Stimulated activated CD4-positive, alpha-beta T cell treated with anti-CD3 and anti-CD28 coated beads, Interleukin-1b, Interleukin-23, amount 100 ng/mL, for 1 hour (primary cell): ENCODE results near the gene TRIM29.

ENCODE experiments used
- DNase-seq, 2 donors: peaks; one replicate each; pipeline ENCODE4 v3.0.0-alpha.2; 2020; ENCODE audit warnings: low read depth in 2 of 2

The TRIM29 gene

DNA sequence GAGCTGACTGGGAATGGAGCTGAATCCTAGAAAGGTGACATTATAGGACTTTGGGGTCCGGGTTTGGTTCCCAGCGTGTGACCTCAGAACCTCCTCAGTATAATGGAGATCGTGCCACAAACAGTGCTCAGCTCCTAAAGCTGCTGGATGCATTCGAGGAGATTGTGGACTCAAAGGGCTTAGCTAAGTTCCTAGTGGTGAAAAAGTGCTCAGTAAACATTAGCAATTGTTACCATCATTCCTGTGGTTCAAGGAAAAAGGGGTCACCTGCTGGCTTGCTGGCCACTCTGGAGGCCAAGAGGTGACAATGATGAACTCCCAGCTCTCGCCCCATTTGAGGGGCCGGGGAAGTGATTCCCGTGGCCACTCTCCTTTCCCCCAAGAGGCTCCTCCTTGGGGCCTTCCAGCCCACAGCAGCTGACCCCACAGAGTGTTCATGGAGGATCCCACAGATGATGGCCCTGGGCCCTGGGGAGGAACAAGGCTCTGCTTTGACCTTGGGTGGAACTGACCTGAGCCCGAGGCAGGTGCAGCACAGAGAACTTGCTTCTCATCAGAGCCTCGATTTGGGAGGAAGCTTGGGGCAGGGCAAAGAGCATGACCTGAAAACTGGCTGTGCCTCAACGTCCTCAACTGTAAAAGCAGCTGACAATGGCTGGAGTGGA, 40.1 kb downstream of the TRIM29 start:
- DNase-seq = no peak

DNA sequence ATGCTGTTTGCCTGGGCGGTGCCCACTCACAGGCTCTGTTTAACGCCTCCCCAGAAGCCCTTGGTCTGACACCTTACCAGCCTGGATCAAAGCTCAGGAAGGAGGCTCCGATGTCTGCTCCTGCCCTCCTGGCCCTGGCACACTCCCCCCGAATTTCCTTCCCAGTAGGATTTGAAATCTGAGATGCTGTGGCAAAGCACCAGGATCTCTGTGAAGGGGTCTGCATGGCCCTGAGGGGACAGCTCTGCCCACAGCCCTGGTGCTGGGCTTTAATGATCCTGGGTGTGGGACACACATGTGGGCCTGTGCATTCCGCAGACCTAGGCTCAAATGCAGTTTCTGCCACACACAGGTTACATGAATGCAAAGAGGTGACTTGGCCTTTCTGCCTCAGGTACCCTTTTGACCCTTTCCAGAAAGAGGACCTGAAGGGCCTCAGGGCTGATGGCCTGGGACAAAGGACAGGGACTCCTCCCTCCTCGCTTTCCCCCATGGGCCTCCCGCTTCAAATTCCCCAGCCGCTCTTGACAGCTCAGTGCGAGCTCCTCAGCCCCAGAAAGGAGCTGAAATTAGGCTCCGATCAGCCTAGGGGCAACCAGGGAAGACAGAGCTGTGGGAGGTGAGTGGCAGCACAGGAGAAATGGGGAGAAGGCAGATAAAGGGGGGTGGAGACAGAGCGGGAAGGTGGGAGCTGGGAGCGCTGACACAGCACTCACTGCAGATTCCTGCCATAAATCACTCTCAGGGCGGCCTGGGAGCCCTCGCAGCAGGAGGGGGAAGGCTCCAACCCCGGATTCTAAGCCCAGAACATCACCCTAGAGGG, 41.3 kb downstream of the TRIM29 start:
- no peak for DNase-seq

DNA sequence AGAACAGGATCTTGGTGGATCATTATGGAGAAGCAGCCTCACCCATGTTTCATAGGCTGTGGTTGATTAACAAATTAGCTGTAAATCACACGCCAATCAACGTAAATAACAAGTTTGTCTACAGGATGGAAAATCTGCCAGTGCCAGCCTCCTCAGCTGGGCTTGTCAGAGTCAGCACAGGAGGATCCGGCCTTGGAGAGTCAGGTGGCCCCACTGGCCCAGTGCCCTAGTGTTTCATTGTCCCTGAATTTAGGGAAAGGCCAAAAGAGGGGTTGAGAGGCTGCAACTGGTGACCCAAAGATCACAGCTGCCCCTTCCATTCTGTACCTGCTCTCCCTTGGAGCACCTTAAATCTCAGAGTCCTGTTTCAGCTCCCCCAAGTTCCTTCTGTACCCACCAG, 42.4 kb downstream of the TRIM29 start:
- DNase-seq = no peak

DNA sequence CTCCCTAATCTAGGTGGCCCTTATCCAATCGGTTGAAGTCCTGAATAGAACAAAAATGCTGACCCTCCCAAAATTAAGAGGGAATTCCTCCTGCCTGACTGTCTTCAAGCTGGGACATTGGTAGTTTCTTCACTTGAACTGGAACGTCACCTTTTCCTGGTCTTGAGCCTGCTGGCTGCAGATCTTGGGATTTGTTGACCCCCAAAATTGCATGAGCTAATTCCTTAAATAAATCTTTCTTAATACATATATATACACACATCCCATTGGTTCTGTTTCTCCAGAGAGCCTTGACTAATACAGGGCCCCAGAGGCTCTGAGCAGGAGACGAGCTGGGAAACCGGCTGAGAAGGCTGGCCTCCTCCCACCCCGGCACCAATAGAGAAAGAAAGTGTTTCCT, 46.2 kb downstream of the TRIM29 start:
- no peak for DNase-seq

DNA sequence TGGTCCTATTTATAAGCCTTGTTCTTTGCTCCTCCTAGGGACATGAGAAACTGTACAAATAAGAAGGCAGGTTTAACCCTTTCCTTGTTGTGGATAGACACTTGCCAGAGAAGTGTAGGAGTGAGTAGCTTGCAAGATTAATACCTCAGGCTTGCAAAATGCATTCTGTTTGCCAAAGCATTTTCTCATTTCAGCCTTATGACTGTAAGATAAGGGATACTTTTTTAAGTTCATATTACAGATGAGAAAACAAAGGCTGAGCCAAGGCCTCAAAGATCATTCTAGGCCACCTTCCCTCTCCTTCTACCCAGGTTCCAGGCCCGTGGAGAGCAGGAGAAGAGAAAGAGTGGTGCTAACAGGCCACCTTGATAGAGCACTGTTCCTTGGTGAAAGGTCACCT, 46.8 kb downstream of the TRIM29 start:
- DNase-seq = no peak

DNA sequence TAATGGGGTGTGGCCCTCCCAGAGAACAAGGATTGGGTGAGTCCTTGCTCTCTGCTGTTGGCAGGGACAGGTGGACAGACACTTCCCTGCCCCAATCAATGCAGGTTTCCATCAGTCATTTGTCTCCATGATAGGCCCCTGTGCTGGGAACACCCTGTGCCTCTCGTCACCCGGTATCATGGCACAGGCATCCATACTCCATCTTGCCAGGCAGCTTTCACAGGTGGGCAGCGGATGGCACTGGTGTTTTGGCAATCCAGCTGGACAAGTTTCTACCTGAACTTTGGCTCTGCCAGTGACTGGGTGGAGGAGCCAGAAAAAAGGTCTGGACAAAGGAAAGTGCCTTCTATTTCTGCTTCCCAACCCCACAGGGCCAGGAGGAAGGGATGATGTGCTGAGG, 47.5 kb downstream of the TRIM29 start:
- DNase-seq = no peak

DNA sequence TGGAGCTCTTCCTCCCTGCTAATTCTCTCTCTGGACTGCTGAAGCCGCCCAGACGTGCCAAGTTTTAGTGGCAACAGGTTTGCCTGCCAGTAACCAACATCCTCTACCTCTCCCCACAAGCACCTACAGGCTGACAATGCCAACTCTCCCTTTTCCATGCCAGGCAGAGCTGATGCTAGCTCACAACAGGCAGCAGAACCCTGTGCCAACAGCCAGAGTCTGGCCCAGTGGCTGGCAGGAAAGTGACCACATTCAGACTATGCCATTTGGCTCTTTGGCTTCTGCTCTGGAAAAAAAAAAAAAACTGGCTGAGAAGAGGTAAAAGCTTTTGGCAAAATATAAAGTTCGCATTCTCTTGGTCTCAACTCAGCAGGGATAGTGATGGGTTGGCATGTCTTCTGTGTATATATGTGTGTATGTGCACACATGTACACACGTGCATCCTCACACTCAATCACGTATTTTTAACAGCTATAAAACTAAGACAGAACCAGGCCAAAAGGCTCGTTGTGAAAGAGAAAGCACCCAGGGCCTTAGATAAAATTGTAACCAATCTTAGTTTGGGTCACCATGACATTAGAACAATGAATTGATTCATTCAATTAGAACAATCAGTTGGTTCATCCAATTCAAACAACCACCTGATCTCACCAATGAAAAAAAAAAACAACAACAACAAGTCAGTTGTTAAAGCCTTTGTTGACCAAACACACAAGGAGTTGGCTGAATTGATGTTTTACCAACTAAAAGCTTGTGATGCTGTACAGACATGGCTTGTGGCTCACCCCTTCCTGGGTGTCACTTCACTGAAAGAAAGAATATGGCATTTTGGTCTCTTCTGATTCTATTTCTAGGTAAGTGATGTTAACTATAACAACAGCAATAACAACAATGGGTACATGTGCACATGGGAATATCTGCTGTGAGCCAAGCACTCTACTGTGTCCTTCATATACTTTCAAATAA, 48.6 kb downstream of the TRIM29 start:
- no peak for DNase-seq

DNA sequence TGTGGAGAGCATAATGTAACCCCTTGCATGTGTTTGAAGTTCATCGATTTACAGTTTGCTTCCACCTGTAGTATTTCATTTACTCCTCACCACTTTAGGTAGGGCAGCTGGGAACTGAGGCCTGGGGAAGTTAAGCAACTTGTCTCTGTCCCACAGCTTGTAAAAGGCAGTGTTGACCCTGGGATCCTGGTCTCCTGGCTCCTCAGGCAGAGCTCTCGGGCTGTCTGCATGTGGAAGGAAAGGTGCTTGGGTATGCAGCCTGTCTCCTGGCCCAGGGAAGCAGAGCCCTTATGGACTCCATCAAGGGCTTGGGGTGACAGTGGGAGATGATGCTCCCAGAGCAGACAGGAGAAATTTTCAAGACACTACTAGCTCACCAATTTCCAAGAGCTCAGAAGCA, 49.9 kb downstream of the TRIM29 start:
- no peak for DNase-seq

DNA sequence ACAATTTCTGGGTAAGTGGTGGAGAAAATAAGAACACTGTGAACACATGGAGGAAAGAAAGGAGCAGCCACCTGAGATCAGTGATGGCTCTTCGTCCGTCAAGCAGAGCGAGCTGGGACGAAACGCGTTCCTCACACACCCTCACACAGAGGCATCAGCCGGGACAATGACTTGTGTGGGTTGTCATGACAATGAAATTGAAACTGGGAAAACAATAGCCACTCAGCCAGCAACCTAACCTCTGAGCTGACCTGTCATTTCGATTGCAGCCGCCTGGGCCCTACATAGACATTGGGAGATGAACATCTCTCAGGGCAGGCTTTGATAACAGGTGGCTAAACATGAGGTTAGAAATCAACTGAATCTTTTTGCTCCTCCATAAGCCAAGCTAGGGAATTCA, 51.3 kb downstream of the TRIM29 start:
- DNase-seq = no peak

DNA sequence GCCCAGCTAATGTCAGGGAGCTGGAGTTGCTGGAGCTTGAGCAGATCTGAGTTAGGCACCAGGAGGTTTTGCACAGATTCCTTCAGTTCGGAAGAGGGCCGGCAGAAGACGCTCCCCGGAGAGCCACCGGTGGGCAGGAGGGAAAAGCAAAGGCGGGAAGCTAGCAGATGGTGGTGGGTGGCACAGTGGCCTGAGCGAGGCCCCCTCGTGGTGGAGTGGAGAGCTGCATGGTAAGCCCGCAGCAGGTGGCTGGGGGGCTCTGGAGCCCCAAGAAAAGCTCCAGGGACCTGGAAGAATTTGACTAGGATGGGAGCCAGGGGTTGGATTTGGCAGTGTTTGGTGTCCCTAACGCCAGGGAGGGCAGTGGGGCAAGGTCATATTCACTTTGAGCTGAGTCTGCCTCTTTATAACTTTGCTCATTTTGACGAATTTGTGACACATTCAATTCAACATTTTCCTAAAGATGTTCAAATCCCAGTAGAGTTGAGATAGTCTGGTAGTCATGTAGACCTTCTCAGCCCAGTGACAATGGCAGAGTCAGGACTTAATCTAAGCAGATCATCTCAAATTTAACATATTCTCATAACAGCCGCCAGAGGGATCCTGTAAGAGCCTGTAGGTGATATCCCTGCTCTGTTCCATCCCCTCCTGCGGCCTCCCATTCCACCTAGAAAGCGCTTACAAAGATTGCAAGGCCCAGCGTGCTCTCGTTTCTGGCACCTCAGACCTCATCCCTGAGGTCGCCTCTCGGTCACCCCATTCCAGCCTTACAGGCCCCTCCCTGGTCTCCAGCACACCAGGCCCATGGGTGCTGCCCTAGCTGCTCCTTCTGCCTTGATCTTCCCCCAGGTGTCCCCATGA, 57.9 kb downstream of the TRIM29 start:
- DNase-seq = peak in 1 of 2 donors; percentile 3

DNA sequence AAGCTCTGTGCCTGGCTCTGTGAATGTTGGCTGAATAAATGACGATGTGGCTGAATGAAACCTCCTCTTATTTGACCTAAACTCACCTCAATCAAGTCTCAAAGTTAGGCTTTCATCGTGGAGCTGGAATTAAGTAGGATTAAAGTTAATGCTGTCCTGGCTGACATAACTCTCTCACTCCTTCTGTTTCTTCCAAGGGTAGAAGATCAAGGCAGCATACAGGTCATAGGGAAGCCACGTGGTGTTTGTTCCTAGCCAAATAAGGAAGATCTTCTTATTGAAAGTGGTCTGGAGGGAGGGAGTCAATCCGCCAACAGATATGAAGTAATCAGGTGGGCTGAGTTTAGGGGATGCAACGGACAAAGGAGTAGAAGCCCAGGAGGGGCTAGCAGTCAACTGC, 59.5 kb downstream of the TRIM29 start:
- DNase-seq = no peak

DNA sequence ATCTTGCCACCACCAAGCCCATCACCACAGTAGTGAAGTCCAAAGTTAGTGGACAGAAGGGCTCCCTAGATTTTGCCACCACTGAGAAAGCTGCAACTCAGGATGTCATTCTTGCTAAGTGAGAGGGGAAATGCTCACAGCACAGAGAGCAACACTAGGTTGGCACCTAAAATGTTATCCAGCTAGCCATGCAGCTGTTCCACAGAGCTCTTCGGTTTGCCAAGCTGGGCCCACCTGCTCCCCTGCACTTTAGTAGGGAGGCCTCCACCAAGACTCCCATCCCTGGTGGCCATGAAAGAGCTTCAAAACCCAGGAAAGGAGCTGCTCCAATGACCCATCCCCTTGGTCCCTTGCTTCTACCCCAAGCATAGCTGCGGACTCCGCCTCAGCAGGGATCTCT, 63.8 kb downstream of the TRIM29 start:
- no peak for DNase-seq

DNA sequence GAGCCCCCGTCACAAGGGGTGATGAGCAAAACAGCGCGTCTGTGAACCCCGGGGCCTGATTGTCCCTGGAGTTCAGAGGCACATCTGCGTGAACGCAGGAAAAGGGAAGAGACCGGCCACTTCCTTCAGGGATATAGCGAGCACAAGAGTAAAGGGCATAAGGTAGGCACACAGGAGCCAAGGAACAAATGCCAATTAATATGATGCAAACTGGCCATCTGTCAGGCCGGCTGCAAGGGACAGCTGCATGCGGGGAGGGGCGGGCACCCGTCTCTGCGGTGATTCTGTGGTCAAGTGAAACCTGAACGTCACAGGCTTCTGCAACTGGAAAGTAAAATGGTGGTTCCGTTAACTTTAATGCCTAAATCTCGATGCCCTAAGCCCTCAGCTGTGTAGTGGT, 64.7 kb downstream of the TRIM29 start:
- no peak for DNase-seq

DNA sequence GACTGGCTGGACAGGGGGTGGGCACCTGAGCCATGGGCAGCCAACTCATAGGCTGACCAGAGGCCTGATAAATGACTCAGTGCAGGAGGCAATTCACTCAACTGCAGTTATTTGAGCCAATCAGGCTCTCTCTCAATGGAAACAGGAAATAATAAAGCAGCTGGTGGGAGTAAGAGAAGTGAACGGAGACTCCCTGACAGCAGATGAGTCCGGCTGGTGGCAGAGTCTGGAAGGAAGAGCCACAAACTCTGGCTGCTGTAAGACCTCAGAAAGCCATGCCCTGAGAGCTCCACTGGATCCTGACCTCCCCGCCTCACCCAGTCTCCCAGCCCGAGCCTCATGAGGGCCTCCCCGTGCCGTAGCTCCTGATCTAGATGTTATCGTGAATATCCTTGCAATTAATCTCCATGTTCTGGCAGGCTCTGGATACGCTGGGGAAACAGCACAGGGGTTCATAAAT, 69.8 kb downstream of the TRIM29 start:
- no peak for DNase-seq

DNA sequence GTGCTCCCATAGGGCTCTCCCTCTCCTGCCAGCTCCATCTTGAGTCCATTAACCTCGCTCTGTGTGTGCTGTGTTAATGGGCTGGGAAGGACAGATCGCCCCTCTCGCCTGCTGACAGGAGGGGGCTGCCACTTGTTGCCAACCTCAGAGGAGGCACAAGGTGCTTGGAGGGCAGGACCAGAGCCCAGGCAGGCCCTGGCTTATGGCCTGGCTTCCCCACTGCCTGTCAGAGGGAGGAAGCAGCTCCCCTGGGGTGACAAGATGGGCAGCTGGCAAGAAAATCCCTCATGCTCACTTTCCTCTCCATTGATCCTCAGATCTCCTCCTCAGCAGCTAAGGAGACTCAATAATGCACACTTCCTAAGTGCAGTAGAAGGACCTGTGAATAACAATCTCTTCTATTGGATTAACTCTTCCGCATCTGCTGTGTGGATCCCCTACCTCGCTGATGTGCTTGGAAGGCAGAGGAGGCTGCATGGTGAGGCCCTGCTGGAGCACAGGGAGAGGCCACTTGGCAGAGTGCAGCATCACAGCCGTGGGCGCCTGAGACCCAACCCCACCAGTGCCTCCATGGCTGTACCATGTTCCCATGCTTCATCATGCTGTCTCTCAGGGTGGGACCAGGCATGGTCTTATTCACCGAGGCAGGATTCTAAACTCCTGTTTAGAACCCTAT, 70.3 kb downstream of the TRIM29 start:
- no peak for DNase-seq

DNA sequence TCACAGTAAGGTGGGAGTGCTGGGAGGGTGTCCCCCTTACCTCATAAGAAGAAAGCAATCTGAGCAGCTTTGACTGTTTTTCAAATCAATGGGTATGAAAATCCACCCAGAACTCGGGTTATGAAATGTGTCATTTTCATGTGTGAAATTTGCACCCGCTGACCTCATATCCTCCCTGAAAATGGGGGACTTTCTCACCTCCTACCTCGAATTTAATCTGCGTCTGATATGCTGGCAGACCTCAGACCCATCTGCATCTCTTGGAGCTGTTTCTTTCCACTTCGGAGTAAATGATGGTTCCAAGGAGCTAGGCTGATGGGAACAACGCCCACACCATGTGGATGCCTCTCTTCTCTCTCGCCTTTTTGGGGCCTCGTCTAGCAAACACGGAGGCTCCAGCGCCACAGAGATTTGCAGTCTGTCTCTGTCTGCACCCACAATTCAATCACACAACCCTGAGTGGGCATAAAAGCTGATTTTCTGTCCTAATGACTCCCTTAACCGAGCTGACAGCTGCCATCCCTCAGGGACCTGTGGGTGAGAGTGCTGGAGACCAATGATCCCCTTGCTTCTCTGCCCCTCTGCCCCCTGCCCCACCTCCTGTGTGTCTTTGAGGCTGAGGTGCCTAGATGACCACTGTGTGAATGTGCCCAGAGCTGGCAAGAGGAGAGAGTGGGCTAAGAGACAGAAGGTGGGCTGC, 71.0 kb downstream of the TRIM29 start:
- no peak for DNase-seq

DNA sequence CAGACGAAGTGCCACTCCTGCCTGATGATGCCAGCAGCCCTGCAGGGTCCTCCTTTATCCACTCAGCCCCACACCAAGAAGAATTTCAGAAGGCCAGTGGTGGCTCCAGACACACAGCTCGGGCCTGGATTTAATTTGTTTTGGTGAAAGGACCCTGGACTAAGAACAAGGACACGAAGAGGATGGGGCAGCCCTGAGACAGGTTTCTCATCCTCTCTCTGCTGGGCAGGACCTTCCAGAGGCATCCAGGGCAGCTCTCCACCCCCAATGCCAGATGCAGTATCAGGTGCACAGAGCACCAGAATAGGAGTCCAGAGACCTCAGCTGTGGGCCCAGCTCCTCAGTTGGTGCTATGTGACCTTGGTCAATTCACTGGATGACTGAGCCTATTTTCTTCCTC, 72.0 kb downstream of the TRIM29 start:
- DNase-seq = no peak

DNA sequence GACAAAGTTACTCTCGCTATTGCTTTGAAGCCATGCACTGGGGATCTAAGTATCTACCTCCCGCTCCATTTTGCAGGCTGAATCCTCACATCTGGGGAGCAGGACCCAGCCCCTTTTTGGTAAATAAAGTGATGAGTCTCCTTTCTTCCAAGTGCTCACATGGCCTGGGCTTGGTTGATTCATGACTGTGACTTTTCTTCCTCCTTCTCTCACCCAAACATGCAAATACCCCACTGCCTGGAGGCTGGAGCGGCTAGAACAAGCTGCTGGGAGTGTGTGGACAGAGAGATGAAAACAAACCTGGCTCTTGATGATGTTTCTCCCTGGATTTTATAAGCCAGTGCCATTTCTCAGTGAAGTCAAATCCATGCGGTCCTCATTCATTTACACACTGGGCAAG, 72.7 kb downstream of the TRIM29 start:
- DNase-seq = no peak

DNA sequence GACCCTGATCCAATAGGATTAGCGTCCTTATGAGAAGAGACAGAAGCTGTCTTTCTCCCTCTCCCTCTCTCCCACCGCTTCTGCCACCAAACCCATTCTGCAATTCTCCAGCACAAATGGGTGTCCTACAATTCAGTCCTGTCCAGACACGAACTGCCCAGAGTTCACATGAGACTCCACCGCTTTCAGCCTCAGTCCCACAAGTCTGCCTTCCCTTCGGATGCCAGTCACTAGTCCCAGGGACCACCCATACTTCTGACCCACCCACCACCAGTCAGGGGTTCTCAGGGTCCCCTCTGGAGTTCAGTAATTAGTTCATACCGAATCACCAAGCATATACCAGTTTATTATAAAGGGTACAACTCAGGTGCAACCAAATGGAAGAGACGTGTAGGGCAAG, 73.6 kb downstream of the TRIM29 start:
- no peak for DNase-seq

DNA sequence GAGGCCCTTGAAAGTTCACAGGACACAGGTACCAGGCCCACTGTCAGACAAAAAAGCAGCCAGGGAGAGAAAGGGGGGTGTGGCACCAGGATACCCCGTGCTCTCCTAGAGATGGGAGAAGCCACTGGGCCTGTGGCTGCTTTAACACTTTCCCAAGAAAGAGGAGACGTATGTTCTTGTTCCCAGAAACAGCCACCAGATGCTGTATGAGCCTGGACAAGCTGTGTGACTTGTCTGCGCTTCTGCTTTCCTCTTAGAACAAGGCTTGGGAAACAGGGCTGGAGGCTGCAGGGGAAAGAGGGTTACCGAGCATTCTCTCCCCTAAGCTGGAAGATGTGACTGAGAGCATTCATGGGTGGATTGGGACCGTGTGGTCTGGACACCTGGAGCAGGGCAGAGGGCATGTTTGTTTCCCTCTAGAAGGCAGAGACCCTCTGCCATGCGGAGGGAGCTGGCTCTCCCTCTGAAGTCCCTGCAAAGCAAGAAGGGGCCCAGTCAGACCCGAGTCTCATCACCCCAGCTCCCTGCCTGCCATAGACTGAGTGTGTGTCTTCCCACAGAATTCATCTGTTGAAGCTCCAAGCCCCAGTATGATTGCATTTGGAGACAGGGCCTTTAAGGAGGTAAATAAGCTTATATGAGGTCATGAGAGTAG, 74.1 kb downstream of the TRIM29 start:
- no peak for DNase-seq
